Calu3 (cell line): ENCODE results near the gene CRELD2. TPM values are rescaled to one million over a fixed set of nuclear protein-coding genes. Genes with fewer than 3 reads are reported as not detected.
A peak's percentile ranks its signal among the peaks of the same experiment; 100 is the strongest.

Experiments used
- BruUV-seq: library from RNA; stranded (reverse); fragments of 400-500 nt; replicated peaks from 2 replicates; lab custom pipeline; 2021; lab: Mats Ljungman, UMichigan
- CTCF ChIA-PET: fragments of 300-600 bp; sonication (Branson Sonifier 250); formaldehyde crosslinking; loops from one replicate; lab custom pipeline; 2022; ENCODE audit warnings: antibody characterized with exemption; lab: Charles Lee
- DNase-seq: peaks from one replicate; pipeline ENCODE4 v3.0.0; 2022
- H3K27ac Mint-ChIP-seq: one replicate; pipeline ENCODE4 v1.8.0; 2022; ENCODE audit warnings: mixed read lengths; ENCODE audit not compliant: unreplicated experiment
- H3K27me3 Mint-ChIP-seq: one replicate; pipeline ENCODE4 v1.8.0; 2022; ENCODE audit warnings: mixed read lengths; ENCODE audit not compliant: unreplicated experiment
- H3K36me3 Mint-ChIP-seq: one replicate; pipeline ENCODE4 v1.8.0; 2022; ENCODE audit warnings: mild to moderate bottlenecking, moderate library complexity, mixed read lengths; ENCODE audit not compliant: insufficient read depth, unreplicated experiment
- H3K4me1 Mint-ChIP-seq: one replicate; pipeline ENCODE4 v1.8.0; 2022; ENCODE audit warnings: mild to moderate bottlenecking, low read depth, mixed read lengths; ENCODE audit not compliant: unreplicated experiment
- H3K4me3 Mint-ChIP-seq: one replicate; pipeline ENCODE4 v1.8.0; 2022; ENCODE audit warnings: mild to moderate bottlenecking, low read depth, moderate library complexity, mixed read lengths; ENCODE audit not compliant: unreplicated experiment
- H3K9me3 Mint-ChIP-seq: one replicate; pipeline ENCODE4 v1.8.0; 2022; ENCODE audit warnings: low read depth, mixed read lengths; ENCODE audit not compliant: unreplicated experiment
- CTCF ChIP-seq: fragments of 200-600 bp; IDR thresholded peaks from one replicate; pipeline ENCODE4 v1.8.0; 2022; ENCODE audit warnings: antibody characterized with exemption; ENCODE audit not compliant: unreplicated experiment
- intact Hi-C: fragments of 100-400 bp; cut with micrococcal nuclease; formaldehyde crosslinking; loops from one replicate; pipeline ENCODE4 v1.10.0; 2022; ENCODE audit not compliant: unreplicated experiment
- total RNA-seq: library from RNA; stranded (reverse); gene quantifications from 2 replicates; pipeline ENCODE4 v1.2.3, GENCODE V29; 2022

CRELD2 gene
- total RNA-seq, 1 experiment from 2014 or later: 64.6 TPM

DNA sequence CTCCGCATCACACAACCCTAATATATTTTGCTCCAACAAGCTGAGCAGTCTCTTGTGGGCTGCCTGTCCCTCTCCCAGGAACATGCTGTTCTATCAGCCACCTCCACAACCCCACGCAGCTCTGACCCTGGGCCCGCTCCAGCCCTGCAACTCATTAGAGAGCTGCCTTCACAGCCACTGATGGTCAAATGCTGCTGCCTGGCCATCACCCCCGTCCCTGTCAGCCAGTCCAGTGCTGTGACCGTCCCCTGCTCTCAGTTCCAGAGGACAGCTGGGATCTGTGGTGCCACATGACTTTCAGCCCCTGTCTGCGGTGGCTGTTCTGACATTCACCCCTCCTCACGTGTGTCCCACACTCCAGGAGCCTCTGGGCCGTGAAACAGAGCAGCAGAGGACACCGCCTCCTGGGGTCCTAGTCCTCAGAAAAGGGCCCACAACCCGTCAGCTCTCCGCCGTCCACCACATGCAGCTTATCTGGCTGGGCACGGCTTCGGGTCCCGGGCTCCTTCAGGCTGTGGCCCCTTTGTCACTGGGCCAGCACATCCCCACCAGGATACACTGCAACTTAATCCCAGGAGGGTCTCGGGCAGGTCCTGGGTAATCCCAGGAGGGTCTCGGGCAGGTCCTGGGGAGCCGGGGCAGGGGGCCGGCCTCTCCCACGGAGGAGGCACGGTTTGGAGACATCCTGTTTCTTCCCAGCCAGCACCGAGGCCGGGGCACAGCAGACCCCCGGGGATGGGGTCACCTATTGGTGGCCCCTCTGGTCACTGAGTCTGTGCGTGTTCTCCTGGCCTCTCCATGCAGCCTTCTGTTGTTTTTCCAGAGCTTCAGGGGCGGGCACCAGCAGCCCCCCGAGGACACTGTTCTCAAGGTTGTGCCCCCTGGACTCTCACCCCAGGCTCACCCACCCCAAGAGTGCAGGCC, 15.1 kb downstream of the CRELD2 start:
- Mint-ChIP-seq H3K27ac (peak overlapping the region; percentile 61), H3K4me1 (peaks cover 27% of the 10 kb centered on the region), H3K9me3 (no peaks in the 10 kb centered on the region), H3K27me3 (no peaks in the 10 kb centered on the region), H3K4me3 (peak overlapping the region; percentile 31), H3K36me3 (peaks cover 33% of the 10 kb centered on the region)
- intact Hi-C loops: loop anchor here (5.0 to 10.0 kb wide), 3 partner anchors 59 to 211 kb away; partner anchors contain the start of gene IL17REL
- BruUV-seq: TSS peak; percentile 44
- TF ChIP-seq CTCF: no peak
- no peak for DNase-seq
- CTCF ChIA-PET: interaction anchor here (0.7 to 1.0 kb wide), 2 partner anchors 16 to 27 kb away, joined by 3 read pairs; partner anchors contain the start of gene PIM3

DNA sequence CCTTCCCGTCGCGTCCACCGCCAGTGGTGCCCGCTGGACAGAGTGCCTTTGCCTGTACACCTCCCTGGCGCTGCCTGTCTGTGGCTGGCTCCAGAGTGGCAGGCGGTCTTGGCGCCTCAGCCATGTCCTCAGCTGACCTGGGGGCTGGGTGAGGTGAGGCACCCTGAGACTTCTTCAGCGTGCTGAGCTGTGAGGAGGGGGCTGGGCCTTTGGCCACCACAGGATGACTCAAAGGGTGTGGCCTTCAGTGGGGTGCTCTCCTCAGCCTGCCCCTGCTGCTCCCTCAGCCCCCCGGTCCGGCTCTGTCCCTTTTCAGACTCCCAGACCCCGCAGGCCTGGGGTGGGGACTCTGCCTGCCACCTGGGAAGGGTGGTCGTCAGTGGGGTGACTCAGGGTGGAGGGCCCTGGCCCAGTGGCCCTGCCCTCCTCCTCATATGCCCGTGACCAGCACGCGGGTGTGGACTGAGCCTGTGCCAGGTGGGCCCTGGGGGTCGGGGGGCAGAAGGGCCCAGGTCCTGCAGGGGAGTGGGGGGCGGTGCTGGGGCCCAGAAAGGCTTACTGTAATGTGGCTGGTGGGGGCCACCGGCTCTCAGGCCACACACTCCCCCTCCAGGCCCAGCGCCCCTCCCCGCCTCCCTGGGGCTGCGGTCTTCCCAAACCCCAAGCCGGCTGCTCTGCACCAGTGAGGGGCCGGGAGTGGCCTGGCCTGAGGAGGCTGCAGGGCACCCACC, 15.9 kb downstream of the CRELD2 start:
- CTCF ChIA-PET: interaction anchor here (1.0 kb wide), 1 partner anchor 15 kb away, joined by 3 read pairs; no protein-coding TSS in a partner anchor
- H3K27ac Mint-ChIP-seq: peak overlapping the region; percentile 61
- H3K9me3 Mint-ChIP-seq: no peaks in the 10 kb centered on the region
- DNase-seq: peak; percentile 69
- no peak for TF ChIP-seq CTCF
- peak overlapping the region; percentile 31 for H3K4me3 Mint-ChIP-seq
- intact Hi-C loops: loop anchor here (5.0 to 10.0 kb wide), 3 partner anchors 58 to 210 kb away; partner anchors contain the start of gene IL17REL
- H3K27me3 Mint-ChIP-seq: no peaks in the 10 kb centered on the region
- no TSS peak for BruUV-seq
- H3K36me3 Mint-ChIP-seq: peaks cover 35% of the 10 kb centered on the region
- H3K4me1 Mint-ChIP-seq: peaks cover 27% of the 10 kb centered on the region

DNA sequence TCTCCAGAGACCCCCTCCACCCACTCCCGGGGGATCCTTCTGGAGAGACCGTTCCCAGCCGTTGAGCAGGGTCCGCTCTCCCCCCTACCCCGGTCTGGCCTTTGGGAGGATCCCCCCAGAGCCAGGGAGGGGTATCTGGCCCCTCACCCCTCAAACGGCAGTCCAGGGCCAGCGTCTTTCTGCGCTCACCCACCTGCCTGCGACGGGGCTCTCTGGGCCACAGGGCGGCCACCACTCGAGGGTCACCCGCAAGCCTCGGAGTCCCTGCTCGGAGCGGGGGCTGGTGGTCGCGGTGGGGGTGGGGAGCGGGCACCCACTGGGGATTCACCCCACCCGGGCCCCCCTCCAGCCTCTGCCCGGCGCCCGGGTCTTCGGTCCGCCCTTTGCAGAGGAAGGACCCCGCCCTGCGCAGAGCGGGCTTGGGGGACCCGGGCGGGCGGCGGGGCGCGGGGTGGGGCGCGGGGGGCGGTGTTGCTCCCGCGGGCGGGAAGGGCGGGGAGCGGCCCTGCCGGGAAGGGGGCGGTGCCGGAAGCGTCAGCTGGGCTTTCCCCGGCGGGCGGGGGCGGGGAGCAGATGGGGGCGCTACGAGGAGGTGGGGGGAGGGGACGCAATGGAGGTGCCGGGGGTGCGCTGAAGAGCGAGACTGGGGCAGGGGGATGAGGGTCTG, 16.6 kb downstream of the CRELD2 start:
- Mint-ChIP-seq H3K4me3 (peak overlapping the region; percentile 26), H3K4me1 (peaks cover 27% of the 10 kb centered on the region), H3K36me3 (peaks cover 35% of the 10 kb centered on the region), H3K27ac (no peak overlapping the region), H3K9me3 (no peaks in the 10 kb centered on the region), H3K27me3 (no peaks in the 10 kb centered on the region)
- peak; percentile 83 for DNase-seq
- CTCF ChIA-PET: interaction anchor here (3.0 kb wide), 1 partner anchor 17 kb away, joined by 30 read pairs; no protein-coding TSS in a partner anchor
- intact Hi-C loops: loop anchor here (5.0 to 10.0 kb wide), 3 partner anchors 57 to 210 kb away; partner anchors contain the start of gene IL17REL
- no TSS peak for BruUV-seq
- no peak for TF ChIP-seq CTCF

- CTCF ChIA-PET: interaction anchor here (1.0 to 3.0 kb wide), 2 partner anchors 11 to 16 kb away, joined by 11 to 30 read pairs; no protein-coding TSS in a partner anchor
- DNase-seq: no peak
- H3K9me3 Mint-ChIP-seq: no peaks in the 10 kb centered on the region
- TF ChIP-seq CTCF: no peak
- H3K27me3 Mint-ChIP-seq: no peaks in the 10 kb centered on the region
- no peak overlapping the region for H3K27ac Mint-ChIP-seq
- H3K36me3 Mint-ChIP-seq: peaks cover 35% of the 10 kb centered on the region
- peak overlapping the region; percentile 43 for H3K4me3 Mint-ChIP-seq
- H3K4me1 Mint-ChIP-seq: peaks cover 26% of the 10 kb centered on the region
- BruUV-seq: no TSS peak
- intact Hi-C loops: loop anchor here (10.0 kb wide), 1 partner anchor 209 kb away; no protein-coding TSS in a partner anchor
These were observed 17.1 kb downstream of the CRELD2 start for GRCh38 chr22:49935561-49935960.
